ENCODE results near the gene DQX1.

DQX1 gene

DNA sequence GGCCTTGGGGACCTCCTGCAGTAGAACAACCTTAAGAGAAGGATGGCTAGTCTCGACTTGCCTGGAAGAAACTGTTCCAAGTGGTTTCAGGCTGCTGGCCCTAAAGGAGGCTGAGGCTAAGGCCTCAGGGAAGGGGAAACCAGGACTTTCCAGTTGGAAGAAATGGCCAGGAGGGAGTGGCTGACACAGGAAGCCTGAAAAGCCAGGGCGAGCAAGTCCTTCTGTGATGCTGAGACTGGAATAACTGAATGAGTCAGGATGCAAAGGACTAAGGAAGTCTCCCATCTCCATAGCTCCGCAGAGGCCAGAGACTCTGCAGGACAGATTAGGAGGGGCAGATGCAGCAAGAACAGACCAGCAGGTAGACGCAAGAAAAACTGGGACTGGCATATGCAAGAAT is 11.1 kb upstream of the DQX1 start:
- H3K27ac ChIP-seq: no peak overlapping the region
- TF ChIP-seq CTCF (IDR thresholded peaks at IDR 0.05) (no peak), ZFX (IDR thresholded peaks at IDR 0.05; ENCODE audit: borderline replicate concordance) (no peak)

- TF ChIP-seq ZFX (IDR thresholded peaks at IDR 0.05; ENCODE audit: borderline replicate concordance) (no peak), CTCF (IDR thresholded peaks at IDR 0.05) (no peak)
- no peak overlapping the region for H3K27ac ChIP-seq
Observed at GRCh38 chr2:74536166-74536950, 10.3 kb upstream of the DQX1 start.

- no peak overlapping the region for H3K27ac ChIP-seq
- TF ChIP-seq ZFX (IDR thresholded peaks at IDR 0.05; ENCODE audit: borderline replicate concordance) (no peak), CTCF (IDR thresholded peaks at IDR 0.05) (no peak)
Observed at GRCh38 chr2:74535440-74535965, 9.5 kb upstream of the DQX1 start.

GRCh38 chr2:74534411-74534810 is 8.4 kb upstream of the DQX1 start:
- no peak overlapping the region for H3K27ac ChIP-seq
- TF ChIP-seq CTCF (IDR thresholded peaks at IDR 0.05) (no peak), ZFX (IDR thresholded peaks at IDR 0.05; ENCODE audit: borderline replicate concordance) (no peak)

DNA sequence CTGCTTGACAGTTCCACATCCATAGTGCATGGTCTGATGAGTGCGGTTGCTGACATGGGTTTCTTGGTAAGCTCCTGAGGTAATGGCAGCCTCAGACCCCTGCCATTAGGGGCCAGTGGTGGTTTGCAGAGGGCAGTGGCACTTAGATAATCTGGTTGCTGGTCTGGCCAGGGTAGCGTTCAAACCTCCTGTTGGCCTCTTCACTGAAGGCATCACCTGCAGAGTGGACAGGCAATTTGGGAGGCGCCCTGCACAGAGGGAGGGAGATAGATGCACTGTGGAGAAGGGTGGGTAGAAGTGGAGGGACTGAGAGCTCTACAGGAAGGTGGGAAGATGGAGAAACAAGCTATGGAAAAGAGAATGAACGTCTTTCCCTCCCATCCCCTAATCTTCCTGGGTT is 7.4 kb upstream of the DQX1 start:
- TF ChIP-seq ZFX (IDR thresholded peaks at IDR 0.05; ENCODE audit: borderline replicate concordance): no peak
- no peak for TF ChIP-seq CTCF (IDR thresholded peaks at IDR 0.05)
- no peak overlapping the region for H3K27ac ChIP-seq

- TF ChIP-seq CTCF (IDR thresholded peaks at IDR 0.05) (peak; percentile 53), ZFX (IDR thresholded peaks at IDR 0.05; ENCODE audit: borderline replicate concordance) (no peak)
- peak overlapping the region; percentile 89; the same call in 1 of the 2 replicates for H3K27ac ChIP-seq
Observed at GRCh38 chr2:74532222-74532621, 6.2 kb upstream of the DQX1 start.

DNA sequence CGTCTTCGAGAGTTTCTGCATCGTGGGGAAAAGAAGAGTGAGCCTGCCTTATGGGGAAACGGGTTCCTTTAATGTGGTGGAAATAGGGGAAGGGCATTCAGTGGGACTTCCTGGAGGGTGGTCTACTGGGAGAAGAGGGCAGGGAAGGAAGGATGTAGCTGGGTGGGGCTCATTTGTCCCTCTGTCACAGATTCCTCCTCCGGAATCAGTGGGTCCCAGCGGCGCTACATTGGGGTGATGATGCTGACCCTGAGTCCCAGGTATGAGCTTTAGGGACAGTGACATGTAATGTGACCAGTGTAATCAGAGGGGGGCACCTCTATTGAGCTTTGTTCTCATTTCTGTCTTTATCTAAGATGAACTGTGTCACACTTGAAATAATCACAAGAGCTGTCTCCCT is 5.6 kb upstream of the DQX1 start:
- no peak for TF ChIP-seq CTCF (IDR thresholded peaks at IDR 0.05)
- no peak for TF ChIP-seq ZFX (IDR thresholded peaks at IDR 0.05; ENCODE audit: borderline replicate concordance)
- peak overlapping the region; percentile 89 for H3K27ac ChIP-seq

Measured in 22Rv1 (cell line).